ENCODE data around the gene MRPL21.
"Not testable (repeated sequence)": the region's sequence is repeated elsewhere in the genome, so short reads cannot be mapped to it uniquely, and the experiment has no call there.

The MRPL21 gene

DNA sequence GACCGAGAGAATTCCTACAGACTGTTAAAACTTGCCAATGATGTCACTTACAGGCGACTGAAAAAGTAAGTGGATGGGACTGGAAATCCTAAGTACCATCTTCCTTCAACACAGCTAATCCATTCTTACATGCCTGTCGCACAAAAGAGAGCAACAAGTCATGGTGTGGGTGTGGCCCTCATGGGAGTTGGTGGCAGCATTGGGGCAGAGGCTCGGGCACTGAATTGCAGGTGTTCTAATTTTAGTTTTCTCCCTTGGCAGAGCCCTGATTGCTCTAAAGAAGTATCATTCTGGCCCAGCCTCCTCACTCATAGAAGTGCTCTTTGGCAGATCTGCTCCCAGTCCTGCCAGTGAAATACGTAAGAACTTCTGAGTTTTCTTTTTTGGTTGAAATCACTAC, 4.6 kb upstream of the MRPL21 start:
- no peak for DNase-seq

- no peak for DNase-seq
Observed at GRCh38 chr11:68905421-68906360, 2.1 kb upstream of the MRPL21 start.

GRCh38 chr11:68904248-68904847, 716 bp upstream of the MRPL21 start:
- peak; percentile 49 for DNase-seq

- DNase-seq = no peak
Observed at GRCh38 chr11:68900835-68901381, 2.7 kb downstream of the MRPL21 start.

- DNase-seq = no peak
Observed at GRCh38 chr11:68897441-68897840, 6.2 kb downstream of the MRPL21 start.

- no peak for DNase-seq
Observed at GRCh38 chr11:68896171-68896959, 7.3 kb downstream of the MRPL21 start.

- DNase-seq = no peak
Observed at GRCh38 chr11:68893282-68893681, 10.3 kb downstream of the MRPL21 start.

GRCh38 chr11:68892576-68892975, 11.1 kb downstream of the MRPL21 start:
- no peak for DNase-seq

DNA sequence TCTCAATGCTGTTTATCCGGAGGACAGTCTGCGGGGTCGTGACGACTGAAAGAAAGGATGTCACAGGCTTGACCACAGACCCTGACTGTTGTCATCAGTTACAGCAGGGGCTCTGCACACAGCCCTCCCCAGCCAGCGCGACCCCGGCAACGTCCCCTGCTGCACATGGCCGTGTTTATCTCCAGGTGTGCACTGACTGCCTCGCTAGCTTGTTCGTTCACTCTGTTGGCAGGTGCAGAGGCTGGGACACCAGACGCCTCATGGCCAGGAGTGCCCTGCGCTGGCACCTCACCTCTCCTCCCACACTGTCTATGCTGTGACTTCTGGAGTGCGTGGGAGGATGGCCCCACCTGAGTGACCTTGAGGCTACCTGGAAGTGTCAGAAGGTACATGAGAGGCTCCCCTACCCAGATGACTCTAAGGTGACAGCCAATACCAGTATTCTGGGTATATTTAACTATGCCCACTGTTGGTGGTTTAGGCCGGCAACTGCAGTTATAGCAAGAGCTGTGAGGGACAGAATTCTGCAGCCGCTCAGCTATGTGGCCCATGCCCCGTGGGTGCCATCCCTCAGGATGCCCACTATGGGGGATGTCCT, 12.2 kb downstream of the MRPL21 start:
- no peak for DNase-seq

DNA sequence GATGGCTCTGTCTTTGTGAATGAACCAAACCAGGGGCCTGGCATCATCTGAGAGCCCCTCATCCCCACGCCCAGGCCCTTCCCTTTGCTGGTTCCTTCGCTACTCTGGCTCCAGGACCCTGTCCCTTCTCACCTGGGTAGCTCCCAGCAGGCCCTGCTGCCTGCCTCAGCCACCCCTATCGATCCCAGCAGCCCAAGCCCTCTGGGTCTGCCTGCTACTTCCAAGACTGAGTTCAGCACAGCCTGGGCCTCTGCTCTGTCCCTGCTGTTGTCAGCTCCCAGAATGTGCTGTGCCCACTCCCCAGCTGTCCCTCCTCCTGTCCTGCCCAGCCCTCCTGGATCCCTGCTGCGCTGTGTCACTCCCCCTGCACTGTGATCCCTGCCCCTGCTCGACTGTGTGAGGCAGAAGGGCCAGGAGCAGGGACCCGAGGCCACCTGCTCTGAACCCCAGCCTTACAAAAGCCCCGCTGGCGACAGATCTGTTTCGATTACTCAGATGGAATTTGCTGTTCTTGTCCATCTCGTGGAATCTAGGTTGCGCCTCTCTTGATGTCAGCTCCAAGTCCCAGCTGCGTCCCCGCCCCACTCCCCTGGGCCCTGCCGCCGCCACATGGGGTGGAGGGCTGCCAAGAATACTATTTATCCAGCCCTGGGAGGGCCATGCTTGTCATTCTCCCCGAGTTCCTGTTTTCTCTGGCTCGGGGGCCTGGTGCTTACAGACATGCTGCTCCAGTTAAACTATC, 13.0 kb downstream of the MRPL21 start:
- peak; percentile 91 for DNase-seq

DNA sequence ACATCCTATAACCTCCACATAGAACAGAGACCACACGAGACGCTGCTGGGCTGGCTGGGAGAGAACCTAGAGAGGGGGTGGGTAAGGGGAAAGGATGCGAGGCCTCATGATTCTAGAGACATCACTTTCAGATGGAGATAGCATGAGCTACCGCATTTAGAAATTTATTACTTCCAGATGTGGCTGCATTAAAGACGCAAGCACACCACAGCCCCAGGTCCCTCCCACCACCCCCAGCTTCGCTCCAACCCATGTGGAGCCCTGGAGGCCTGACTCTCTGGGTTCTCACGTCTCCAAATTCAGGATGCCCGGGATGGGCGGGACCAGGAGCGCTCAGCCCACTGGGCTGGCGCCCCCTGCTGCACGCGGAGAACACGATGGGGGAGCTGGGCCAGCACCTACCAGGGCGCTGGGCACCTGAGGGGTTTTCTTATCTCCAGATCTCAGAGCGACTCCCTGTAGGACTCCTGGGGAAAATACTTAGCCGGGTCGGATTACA, 13.6 kb downstream of the MRPL21 start:
- DNase-seq = peak; percentile 94

GRCh38 chr11:68884827-68885226, 18.8 kb downstream of the MRPL21 start:
- not testable (repeated sequence) for DNase-seq

GRCh38 chr11:68882391-68882790, 21.2 kb downstream of the MRPL21 start:
- DNase-seq = no peak

GRCh38 chr11:68881320-68881719, 22.3 kb downstream of the MRPL21 start:
- no peak for DNase-seq

- no peak for DNase-seq
Observed at GRCh38 chr11:68880851-68881250, 22.8 kb downstream of the MRPL21 start.

GRCh38 chr11:68878022-68878421, 25.6 kb downstream of the MRPL21 start:
- DNase-seq = no peak

DNA sequence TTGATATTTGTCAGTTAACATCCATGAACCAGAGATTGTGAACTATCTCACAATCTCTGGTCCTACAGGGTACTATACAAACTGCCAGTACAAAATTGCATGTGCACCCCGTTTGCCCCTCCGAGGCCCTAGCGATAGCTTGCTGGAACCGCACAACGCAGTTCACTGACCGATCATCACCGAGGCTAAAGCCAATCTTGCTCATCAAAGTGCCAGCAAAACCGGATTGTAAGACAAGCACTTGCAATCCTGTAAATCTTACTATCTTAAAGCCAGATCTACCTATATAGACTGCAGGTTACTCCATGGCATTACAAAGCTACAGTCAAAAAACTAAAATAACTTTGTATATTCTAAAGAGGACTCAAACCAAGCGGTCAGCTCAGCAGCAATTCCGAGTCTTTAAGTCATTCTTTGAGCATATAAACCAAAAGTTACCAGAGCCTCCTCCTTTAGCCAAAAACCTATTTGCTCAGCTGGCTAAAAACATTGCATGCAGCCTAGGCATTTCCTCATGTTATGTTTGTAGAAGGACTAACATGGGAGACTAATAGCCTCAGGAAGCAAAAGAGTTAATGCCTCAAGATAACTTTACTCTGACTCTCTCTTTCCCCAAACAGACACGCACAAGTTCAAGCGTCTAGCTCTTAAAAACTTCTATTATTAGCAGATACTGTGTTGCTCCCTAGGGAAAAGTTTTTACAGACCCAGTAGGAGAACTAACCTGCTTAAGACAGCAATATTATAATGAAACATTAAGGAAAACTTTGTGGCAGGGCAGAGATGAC, 31.2 kb downstream of the MRPL21 start:
- DNase-seq = peak; percentile 14

DNA sequence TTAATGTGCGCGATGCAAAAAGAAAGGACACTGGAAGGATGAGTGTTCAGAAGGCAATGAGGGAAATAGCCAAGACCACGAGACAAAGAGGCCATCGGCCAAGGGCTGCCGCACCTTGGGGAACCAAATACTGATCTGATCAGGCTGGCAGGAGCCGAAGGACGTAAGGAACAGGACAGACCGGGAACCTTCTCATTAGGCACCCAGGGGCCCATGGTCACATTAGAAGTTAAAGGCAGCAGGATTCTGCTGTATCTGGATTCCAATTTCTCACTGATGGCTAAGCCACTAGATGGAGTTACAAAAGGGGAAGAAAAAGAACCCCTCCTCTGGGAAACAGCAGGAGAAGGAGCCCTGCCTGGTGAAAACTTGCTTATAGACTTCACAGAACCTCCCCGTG, 33.2 kb downstream of the MRPL21 start:
- peak; percentile 26 for DNase-seq

- DNase-seq = no peak
Observed at GRCh38 chr11:68868221-68868835, 35.3 kb downstream of the MRPL21 start.

- no peak for DNase-seq
Observed at GRCh38 chr11:68867066-68867465, 36.6 kb downstream of the MRPL21 start.

GRCh38 chr11:68865241-68865640, 38.4 kb downstream of the MRPL21 start:
- no peak for DNase-seq

Data from EL (cell line).